ENCODE measurements around the gene DOC2A. TPM values are rescaled to one million over a fixed set of nuclear protein-coding genes. Genes with fewer than 3 reads are reported as not detected.

The DOC2A gene
- total RNA-seq, 2 donors from 2014 or later: 6.2 to 9.9 TPM

DNA sequence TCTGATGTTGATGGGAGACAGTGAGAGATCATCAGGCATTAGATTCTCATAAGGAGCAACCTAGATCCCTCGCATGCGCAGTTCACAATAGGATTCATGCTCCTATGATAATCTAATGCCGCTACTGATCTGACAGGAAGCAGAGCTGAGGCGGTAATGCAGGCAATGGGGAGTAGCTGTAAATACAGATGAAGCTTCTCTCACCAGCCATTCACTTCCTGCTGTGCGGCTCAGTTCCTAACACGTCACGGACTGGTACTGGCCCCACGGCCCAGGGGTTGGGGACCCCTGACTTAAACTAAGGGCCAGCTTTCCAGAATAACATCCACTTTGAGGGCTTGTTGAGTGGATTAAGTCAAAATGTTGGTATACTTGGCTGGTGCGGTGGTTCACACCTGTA lies 51.5 kb downstream of the DOC2A start:
- no peak overlapping the region for H3K27ac ChIP-seq (ENCODE audit: low read depth, low read length)

DNA sequence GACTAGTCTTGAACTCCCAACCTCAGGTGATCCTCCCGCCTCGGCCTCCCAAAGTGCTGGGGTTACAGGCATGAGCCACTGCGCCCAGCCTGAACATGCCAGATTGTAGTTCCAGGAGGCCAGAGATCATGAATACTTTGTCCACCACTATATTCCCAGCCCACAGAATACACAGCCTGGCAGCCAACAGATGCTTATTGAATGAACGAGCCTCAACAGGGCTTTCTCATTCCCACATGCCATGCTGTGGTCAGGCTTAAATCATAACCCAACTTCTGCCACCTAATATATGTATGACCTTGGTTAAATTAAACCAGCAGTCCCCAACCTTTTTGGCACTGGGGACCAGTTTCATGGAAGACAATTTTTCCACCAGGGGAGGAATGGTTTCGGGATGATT lies 52.1 kb downstream of the DOC2A start:
- Histone ChIP-seq H3K4me3 (ENCODE audit: low read length) (no peak overlapping the region), H3K9ac (ENCODE audit: extremely low read depth, low read length, poor library complexity, severe bottlenecking) (no peak overlapping the region), H3K27ac (ENCODE audit: low read depth, low read length) (no peak overlapping the region), H3K36me3 (ENCODE audit: control insufficient read depth, insufficient read depth, low read length) (no peaks in the 10 kb centered on the region), H3K27me3 (ENCODE audit: control insufficient read depth, insufficient read depth, low read length, poor library complexity, severe bottlenecking) (no peaks in the 10 kb centered on the region), H3K4me1 (ENCODE audit: control insufficient read depth, insufficient read depth, low read length) (peaks cover 9% of the 10 kb centered on the region), H3K9me3 (ENCODE audit: control insufficient read depth, low read length) (no peaks in the 10 kb centered on the region)
- Mint-ChIP-seq H3K27ac (no peak overlapping the region), H3K36me3 (ENCODE audit: low read depth) (peaks cover 6% of the 10 kb centered on the region), H3K27me3 (ENCODE audit: insufficient read depth) (peaks cover 2% of the 10 kb centered on the region), H3K4me3 (no peak overlapping the region), H3K9me3 (peaks cover 2% of the 10 kb centered on the region), H3K4me1 (peaks cover 13% of the 10 kb centered on the region)
- TF ChIP-seq, protein P1, sequence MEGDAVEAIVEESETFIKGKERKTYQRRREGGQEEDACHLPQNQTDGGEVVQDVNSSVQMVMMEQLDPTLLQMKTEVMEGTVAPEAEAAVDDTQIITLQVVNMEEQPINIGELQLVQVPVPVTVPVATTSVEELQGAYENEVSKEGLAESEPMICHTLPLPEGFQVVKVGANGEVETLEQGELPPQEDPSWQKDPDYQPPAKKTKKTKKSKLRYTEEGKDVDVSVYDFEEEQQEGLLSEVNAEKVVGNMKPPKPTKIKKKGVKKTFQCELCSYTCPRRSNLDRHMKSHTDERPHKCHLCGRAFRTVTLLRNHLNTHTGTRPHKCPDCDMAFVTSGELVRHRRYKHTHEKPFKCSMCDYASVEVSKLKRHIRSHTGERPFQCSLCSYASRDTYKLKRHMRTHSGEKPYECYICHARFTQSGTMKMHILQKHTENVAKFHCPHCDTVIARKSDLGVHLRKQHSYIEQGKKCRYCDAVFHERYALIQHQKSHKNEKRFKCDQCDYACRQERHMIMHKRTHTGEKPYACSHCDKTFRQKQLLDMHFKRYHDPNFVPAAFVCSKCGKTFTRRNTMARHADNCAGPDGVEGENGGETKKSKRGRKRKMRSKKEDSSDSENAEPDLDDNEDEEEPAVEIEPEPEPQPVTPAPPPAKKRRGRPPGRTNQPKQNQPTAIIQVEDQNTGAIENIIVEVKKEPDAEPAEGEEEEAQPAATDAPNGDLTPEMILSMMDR (conservative IDR thresholded peaks at IDR 0.05): no peak
- DNase-seq: no peak
- WGBS, 2 experiments (ENCODE audit: insufficient coverage in 1 of 2, insufficient read length in 1 of 2): 95 to 100% methylated on average over 2 to 4 of the region's 5 CpGs

More for the DNA sequence above, 51.5 kb downstream of the DOC2A start:
- H3K27me3 Mint-ChIP-seq (ENCODE audit: insufficient read depth): peaks cover 2% of the 10 kb centered on the region
- no peaks in the 10 kb centered on the region for H3K27me3 ChIP-seq (ENCODE audit: control insufficient read depth, insufficient read depth, low read length, poor library complexity, severe bottlenecking)
- peaks cover 6% of the 10 kb centered on the region for H3K36me3 Mint-ChIP-seq (ENCODE audit: low read depth)
- H3K9me3 Mint-ChIP-seq: peaks cover 2% of the 10 kb centered on the region
- no peak overlapping the region for H3K4me3 ChIP-seq (ENCODE audit: low read length)
- no peak overlapping the region for H3K9ac ChIP-seq (ENCODE audit: extremely low read depth, low read length, poor library complexity, severe bottlenecking)
- no peaks in the 10 kb centered on the region for H3K9me3 ChIP-seq (ENCODE audit: control insufficient read depth, low read length)
- TF ChIP-seq, protein P1 (conservative IDR thresholded peaks at IDR 0.05): no peak
- no peak for DNase-seq
- no peaks in the 10 kb centered on the region for H3K36me3 ChIP-seq (ENCODE audit: control insufficient read depth, insufficient read depth, low read length)
- 93 to 98% methylated on average over 5 to 9 of the region's 9 CpGs for WGBS, 2 experiments (ENCODE audit: insufficient coverage in 1 of 2, insufficient read length in 1 of 2)
- H3K4me1 ChIP-seq (ENCODE audit: control insufficient read depth, insufficient read depth, low read length): peaks cover 9% of the 10 kb centered on the region
- H3K27ac Mint-ChIP-seq: no peak overlapping the region
- no peak overlapping the region for H3K4me3 Mint-ChIP-seq
- peaks cover 13% of the 10 kb centered on the region for H3K4me1 Mint-ChIP-seq

Other genes with a start within 250 kb of the DOC2A start
- not detected for gene ZG16, start 232.8 kb downstream of the DOC2A start, total RNA-seq
- gene KIF22, start 220.3 kb downstream of the DOC2A start, total RNA-seq: 100 to 1,000 TPM in 1 of 2 donors, 10 to 100 TPM in 1; 94.7 to 130 TPM
- gene MAZ, start 204.5 kb downstream of the DOC2A start, total RNA-seq: 100 to 1,000 TPM; 320 to 325 TPM
- gene PRRT2, start 198.8 kb downstream of the DOC2A start, total RNA-seq: 10 to 100 TPM in 1 of 2 donors, 1 to 10 TPM in 1; 8.2 to 15.7 TPM
- gene PAGR1, start 194.9 kb downstream of the DOC2A start, total RNA-seq: 10 to 100 TPM; 43.0 to 65.7 TPM
- 1 to 10 TPM; 3.0 to 8.0 TPM for gene MVP, start 190.6 kb downstream of the DOC2A start, total RNA-seq
- 10 to 100 TPM; 63.4 to 68.4 TPM for gene CDIPT, start 147.8 kb downstream of the DOC2A start, total RNA-seq
- gene SEZ6L2, start 111.5 kb downstream of the DOC2A start, total RNA-seq: 10 to 100 TPM; 44.0 to 52.1 TPM
- 1 to 10 TPM; 6.1 to 8.7 TPM for gene ASPHD1, start 110.5 kb downstream of the DOC2A start, total RNA-seq
- gene KCTD13, start 84.8 kb downstream of the DOC2A start, total RNA-seq: 10 to 100 TPM; 21.5 to 27.5 TPM
- 100 to 1,000 TPM; 122 to 136 TPM for gene TMEM219, start 48.9 kb downstream of the DOC2A start, total RNA-seq
- gene TAOK2, start 37.2 kb downstream of the DOC2A start, total RNA-seq: 10 to 100 TPM; 44.6 to 50.2 TPM
- 10 to 100 TPM in 1 of 2 donors, 1 to 10 TPM in 1; 9.4 to 13.9 TPM for gene HIRIP3, start 15.4 kb downstream of the DOC2A start, total RNA-seq
- 10 to 100 TPM; 77.4 to 80.1 TPM for gene INO80E, start 14.8 kb downstream of the DOC2A start, total RNA-seq
- not detected for gene C16orf92, start 12.2 kb upstream of the DOC2A start, total RNA-seq
- gene TLCD3B, start 20.2 kb upstream of the DOC2A start, total RNA-seq: 1 to 10 TPM; 3.3 to 3.5 TPM
- 100 to 1,000 TPM; 645 to 652 TPM for gene ALDOA, start 54.7 kb upstream of the DOC2A start, total RNA-seq
- gene PPP4C, start 65.0 kb upstream of the DOC2A start, total RNA-seq: 100 to 1,000 TPM; 150 to 151 TPM
- 1 to 10 TPM; 3.0 to 6.3 TPM for gene TBX6, start 80.9 kb upstream of the DOC2A start, total RNA-seq
- 10 to 100 TPM; 42.0 to 57.2 TPM for gene YPEL3, start 85.2 kb upstream of the DOC2A start, total RNA-seq
- 1 to 10 TPM; 2.7 to 6.5 TPM for gene GDPD3, start 102.5 kb upstream of the DOC2A start, total RNA-seq
- 10 to 100 TPM; 53.8 to 62.0 TPM for gene MAPK3, start 112.2 kb upstream of the DOC2A start, total RNA-seq
- gene CORO1A, start 172.6 kb upstream of the DOC2A start, total RNA-seq: 1 to 10 TPM in 1 of 2 donors, under 1 TPM in 1; 0.93 to 2.1 TPM
- 100 to 1,000 TPM; 125 to 134 TPM for gene BOLA2B, start 182.6 kb upstream of the DOC2A start, total RNA-seq
- 10 to 100 TPM; 37.7 to 48.8 TPM for gene SLX1A, start 182.8 kb upstream of the DOC2A start, total RNA-seq
- 10 to 100 TPM; 14.5 to 22.1 TPM for gene SULT1A3, start 188.2 kb upstream of the DOC2A start, total RNA-seq
- gene NPIPB13, start 237.5 kb upstream of the DOC2A start, total RNA-seq: 10 to 100 TPM; 18.3 to 31.1 TPM

Data from endodermal cell (in vitro differentiated cells).